ENCODE data around the gene PEAK1. TPM values are rescaled to one million over a fixed set of nuclear protein-coding genes. Genes with fewer than 3 reads are reported as not detected.

Gene PEAK1
- total RNA-seq, 1 experiment from 2014 or later, result 18.4 TPM

- ChIA-PET POLR2A (interaction anchor here (0.5 kb wide), 1 partner anchor 436 kb away, joined by 3 read pairs; no protein-coding TSS in a partner anchor), CTCF (interaction anchor here (0.7 to 3.1 kb wide), 7 partner anchors 11 to 514 kb away, joined by 3 to 27 read pairs (median 3); no protein-coding TSS in a partner anchor)
- no peaks in the 10 kb centered on the region for H3K9me3 Mint-ChIP-seq (ENCODE audit: unreplicated experiment)
- no peaks in the 10 kb centered on the region for H3K36me3 Mint-ChIP-seq (ENCODE audit: insufficient read depth, unreplicated experiment)
- no peaks in the 10 kb centered on the region for H3K4me1 Mint-ChIP-seq (ENCODE audit: low read depth, unreplicated experiment)
- intact Hi-C loops (cut with micrococcal nuclease; ENCODE audit: unreplicated experiment), result loop anchor here (1.0 to 2.0 kb wide), 3 partner anchors 68 to 424 kb away; no protein-coding TSS in a partner anchor
- H3K4me3 Mint-ChIP-seq (ENCODE audit: unreplicated experiment), result no peak overlapping the region
- no peak overlapping the region for H3K4me3 ChIP-seq (ENCODE audit: low read depth, low read length)
- H3K27ac Mint-ChIP-seq (ENCODE audit: unreplicated experiment), result no peak overlapping the region
- DNase-seq, result peak in 1 of 2 experiments; percentile 51
- peak; percentile 53 to 78 for TF ChIP-seq CTCF (IDR thresholded peaks at IDR 0.05; ENCODE audit: insufficient read depth in 1 of 2, low read depth in 1 of 2, low read length in 1 of 2, severe bottlenecking in 1 of 2, unreplicated experiment in 1 of 2)
- no peaks in the 10 kb centered on the region for H3K9me3 ChIP-seq
- H3K4me1 ChIP-seq, result no peaks in the 10 kb centered on the region
- BruUV-seq (replicated peaks), result no TSS peak
- H3K27me3 Mint-ChIP-seq (ENCODE audit: insufficient read depth, unreplicated experiment), result no peaks in the 10 kb centered on the region
- no peaks in the 10 kb centered on the region for H3K36me3 ChIP-seq (ENCODE audit: control insufficient read depth, insufficient read depth, low read length)
- no peaks in the 10 kb centered on the region for H3K27me3 ChIP-seq (replicated peaks; ENCODE audit: control insufficient read depth, insufficient read depth, low read length)
Observed at GRCh38 chr15:77118882-77119321, 301.0 kb downstream of the PEAK1 start.

GRCh38 chr15:77115179-77115578 is 304.7 kb downstream of the PEAK1 start:
- no TSS peak for BruUV-seq (replicated peaks)
- no peaks in the 10 kb centered on the region for H3K4me1 Mint-ChIP-seq (ENCODE audit: low read depth, unreplicated experiment)
- H3K27me3 ChIP-seq (replicated peaks; ENCODE audit: control insufficient read depth, insufficient read depth, low read length), result no peaks in the 10 kb centered on the region
- H3K36me3 Mint-ChIP-seq (ENCODE audit: insufficient read depth, unreplicated experiment), result no peaks in the 10 kb centered on the region
- H3K4me1 ChIP-seq, result no peaks in the 10 kb centered on the region
- no peaks in the 10 kb centered on the region for H3K27me3 Mint-ChIP-seq (ENCODE audit: insufficient read depth, unreplicated experiment)
- no peak for DNase-seq
- H3K9me3 ChIP-seq, result no peaks in the 10 kb centered on the region
- H3K4me3 Mint-ChIP-seq (ENCODE audit: unreplicated experiment), result no peak overlapping the region
- no peaks in the 10 kb centered on the region for H3K9me3 Mint-ChIP-seq (ENCODE audit: unreplicated experiment)
- H3K4me3 ChIP-seq (ENCODE audit: low read depth, low read length), result no peak overlapping the region
- CTCF ChIA-PET, result no interaction called here
- POLR2A ChIA-PET, result no interaction called here
- TF ChIP-seq CTCF (IDR thresholded peaks at IDR 0.05; ENCODE audit: insufficient read depth in 1 of 2, low read depth in 1 of 2, low read length in 1 of 2, severe bottlenecking in 1 of 2, unreplicated experiment in 1 of 2), result no peak
- H3K27ac Mint-ChIP-seq (ENCODE audit: unreplicated experiment), result no peak overlapping the region
- no peaks in the 10 kb centered on the region for H3K36me3 ChIP-seq (ENCODE audit: control insufficient read depth, insufficient read depth, low read length)
- intact Hi-C loops (cut with micrococcal nuclease; ENCODE audit: unreplicated experiment), result no loop called here

- POLR2A ChIA-PET, result no interaction called here
- H3K4me3 ChIP-seq (ENCODE audit: low read depth, low read length), result no peak overlapping the region
- no TSS peak for BruUV-seq (replicated peaks)
- no peaks in the 10 kb centered on the region for H3K27me3 ChIP-seq (replicated peaks; ENCODE audit: control insufficient read depth, insufficient read depth, low read length)
- Mint-ChIP-seq H3K4me1 (ENCODE audit: low read depth, unreplicated experiment) (peaks cover 2% of the 10 kb centered on the region), H3K4me3 (ENCODE audit: unreplicated experiment) (no peak overlapping the region), H3K9me3 (ENCODE audit: unreplicated experiment) (no peaks in the 10 kb centered on the region), H3K36me3 (ENCODE audit: insufficient read depth, unreplicated experiment) (peaks cover 4% of the 10 kb centered on the region), H3K27me3 (ENCODE audit: insufficient read depth, unreplicated experiment) (no peaks in the 10 kb centered on the region), H3K27ac (ENCODE audit: unreplicated experiment) (no peak overlapping the region)
- H3K4me1 ChIP-seq, result no peaks in the 10 kb centered on the region
- CTCF ChIA-PET, result interaction anchor here (0.6 to 0.9 kb wide), 3 partner anchors 430 to 1245 kb away, joined by 3 read pairs; no protein-coding TSS in a partner anchor
- DNase-seq, result no peak
- no peaks in the 10 kb centered on the region for H3K9me3 ChIP-seq
- no peaks in the 10 kb centered on the region for H3K36me3 ChIP-seq (ENCODE audit: control insufficient read depth, insufficient read depth, low read length)
- intact Hi-C loops (cut with micrococcal nuclease; ENCODE audit: unreplicated experiment), result no loop called here
- TF ChIP-seq CTCF (IDR thresholded peaks at IDR 0.05; ENCODE audit: insufficient read depth in 1 of 2, low read depth in 1 of 2, low read length in 1 of 2, severe bottlenecking in 1 of 2, unreplicated experiment in 1 of 2), result no peak
Observed at GRCh38 chr15:77112838-77113504, 306.9 kb downstream of the PEAK1 start.
